ENCODE measurements around the gene ZNF652. TPM values are rescaled to one million over a fixed set of nuclear protein-coding genes. Genes with fewer than 3 reads are reported as not detected.
A peak's percentile ranks its signal among the peaks of the same experiment; 100 is the strongest.

Gene ZNF652
- total RNA-seq, 2 experiments from 2014 or later, result 37.7 to 42.6 TPM

GRCh38 chr17:49351572-49352140, 10.4 kb downstream of the ZNF652 start:
- Mint-ChIP-seq H3K27me3 (no peaks in the 10 kb centered on the region), H3K27ac (no peak overlapping the region), H3K4me3 (no peak overlapping the region), H3K36me3 (ENCODE audit: low read depth) (peaks cover 28% of the 10 kb centered on the region), H3K9me3 (no peaks in the 10 kb centered on the region), H3K4me1 (peaks cover 38% of the 10 kb centered on the region)
- ChIA-PET POLR2A (interaction anchor here (0.6 kb wide), 1 partner anchor 9 kb away, joined by 3 read pairs; no protein-coding TSS in a partner anchor), CTCF (interaction anchor here (1.1 kb wide), 1 partner anchor 40 kb away, joined by 3 read pairs; no protein-coding TSS in a partner anchor)
- no peak for DNase-seq

GRCh38 chr17:49349541-49349940, 12.5 kb downstream of the ZNF652 start:
- no peak for DNase-seq
- Mint-ChIP-seq H3K27ac (no peak overlapping the region), H3K9me3 (no peaks in the 10 kb centered on the region), H3K4me3 (no peak overlapping the region), H3K4me1 (peaks cover 45% of the 10 kb centered on the region), H3K36me3 (ENCODE audit: low read depth) (peaks cover 31% of the 10 kb centered on the region), H3K27me3 (no peaks in the 10 kb centered on the region)
- CTCF ChIA-PET, result interaction anchor here (0.7 to 1.5 kb wide), 2 partner anchors 9 to 19 kb away, joined by 4 read pairs; no protein-coding TSS in a partner anchor
- POLR2A ChIA-PET, result interaction anchor here (4.9 kb wide), 1 partner anchor 10 kb away, joined by 52 read pairs; the partner anchor contains the start of gene ZNF652

GRCh38 chr17:49344914-49345313, 17.1 kb downstream of the ZNF652 start:
- no peaks in the 10 kb centered on the region for H3K27me3 Mint-ChIP-seq
- POLR2A ChIA-PET, result interaction anchor here (5.7 kb wide), 1 partner anchor 15 kb away, joined by 124 read pairs; the partner anchor contains the start of gene ZNF652
- H3K36me3 Mint-ChIP-seq (ENCODE audit: low read depth), result peaks cover 31% of the 10 kb centered on the region
- peak overlapping the region; percentile 21 for H3K27ac Mint-ChIP-seq
- peaks cover 67% of the 10 kb centered on the region for H3K4me1 Mint-ChIP-seq
- CTCF ChIA-PET, result interaction anchor here (0.7 to 6.7 kb wide), 2 partner anchors 22 to 105 kb away, joined by 3 to 60 read pairs; no protein-coding TSS in a partner anchor
- no peak for DNase-seq
- no peak overlapping the region for H3K4me3 Mint-ChIP-seq
- no peaks in the 10 kb centered on the region for H3K9me3 Mint-ChIP-seq

GRCh38 chr17:49343273-49343672, 18.8 kb downstream of the ZNF652 start:
- peak overlapping the region; percentile 91 for H3K27ac Mint-ChIP-seq
- peaks cover 3% of the 10 kb centered on the region for H3K27me3 Mint-ChIP-seq
- no peak for DNase-seq
- ChIA-PET POLR2A (interaction anchor here (1.4 to 5.7 kb wide), 5 partner anchors 13 to 45 kb away, joined by 5 to 124 read pairs (median 6); partner anchors contain the start of gene ZNF652), CTCF (interaction anchor here (1.0 to 6.7 kb wide), 6 partner anchors 16 to 65 kb away, joined by 4 to 60 read pairs (median 8); no protein-coding TSS in a partner anchor)
- peaks cover 28% of the 10 kb centered on the region for H3K36me3 Mint-ChIP-seq (ENCODE audit: low read depth)
- peak overlapping the region; percentile 63 for H3K4me3 Mint-ChIP-seq
- peaks cover 72% of the 10 kb centered on the region for H3K4me1 Mint-ChIP-seq
- H3K9me3 Mint-ChIP-seq, result no peaks in the 10 kb centered on the region

DNA sequence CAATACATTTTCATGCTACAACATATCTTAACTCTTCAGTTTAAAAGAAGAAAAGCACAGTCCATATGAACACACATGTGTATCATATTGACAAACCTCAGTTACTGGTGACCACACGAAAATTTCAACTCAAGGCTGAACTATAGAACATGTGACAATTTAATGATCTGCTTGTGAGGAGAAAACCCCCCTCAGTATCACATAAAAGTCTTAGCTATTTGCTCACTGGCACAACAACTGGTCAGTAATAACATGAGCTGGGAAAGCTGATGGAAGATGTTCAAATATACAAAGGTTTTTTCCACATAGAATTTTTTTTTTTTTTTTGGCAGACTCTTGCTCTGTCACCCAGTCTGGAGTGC, 19.5 kb downstream of the ZNF652 start:
- POLR2A ChIA-PET, result interaction anchor here (0.8 to 5.7 kb wide), 9 partner anchors 10 to 82 kb away, joined by 4 to 124 read pairs (median 5); partner anchors contain the start of gene ZNF652
- CTCF ChIA-PET, result interaction anchor here (0.6 to 6.7 kb wide), 11 partner anchors 13 to 751 kb away, joined by 3 to 60 read pairs (median 5); no protein-coding TSS in a partner anchor
- Mint-ChIP-seq H3K27me3 (peaks cover 3% of the 10 kb centered on the region), H3K9me3 (no peaks in the 10 kb centered on the region), H3K36me3 (ENCODE audit: low read depth) (peaks cover 25% of the 10 kb centered on the region), H3K27ac (peak overlapping the region; percentile 91), H3K4me3 (peak overlapping the region; percentile 10), H3K4me1 (peaks cover 71% of the 10 kb centered on the region)
- DNase-seq, result no peak

GRCh38 chr17:49341356-49341755, 20.7 kb downstream of the ZNF652 start:
- Mint-ChIP-seq H3K27me3 (peaks cover 3% of the 10 kb centered on the region), H3K4me3 (peak overlapping the region; percentile 30), H3K4me1 (peaks cover 61% of the 10 kb centered on the region), H3K9me3 (no peaks in the 10 kb centered on the region), H3K27ac (peak overlapping the region; percentile 91), H3K36me3 (ENCODE audit: low read depth) (peaks cover 25% of the 10 kb centered on the region)
- CTCF ChIA-PET, result interaction anchor here (0.6 to 6.7 kb wide), 8 partner anchors 8 to 66 kb away, joined by 3 to 60 read pairs (median 4); no protein-coding TSS in a partner anchor
- POLR2A ChIA-PET, result interaction anchor here (1.0 to 5.7 kb wide), 5 partner anchors 9 to 47 kb away, joined by 4 to 124 read pairs (median 6); partner anchors contain the start of gene ZNF652
- DNase-seq, result no peak

DNA sequence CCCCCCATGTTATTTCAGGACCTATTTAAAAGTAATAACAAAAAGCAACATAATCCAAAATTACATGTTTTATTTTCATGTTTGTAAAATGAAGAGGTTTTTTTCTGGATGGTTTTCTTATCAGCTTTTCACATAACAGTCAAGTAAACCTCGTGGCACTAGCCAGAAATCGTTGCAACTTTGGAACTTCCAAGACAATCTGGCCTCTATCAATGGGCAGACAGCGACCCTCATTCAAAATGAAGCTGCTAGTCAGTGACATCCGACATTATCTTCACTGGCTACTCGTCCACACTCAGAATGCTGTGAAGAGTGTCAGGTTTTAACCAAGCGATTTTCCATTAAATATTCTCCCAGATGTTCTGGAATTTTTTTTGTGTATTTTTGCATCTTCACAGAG, 22.7 kb downstream of the ZNF652 start:
- Mint-ChIP-seq H3K36me3 (ENCODE audit: low read depth) (peaks cover 20% of the 10 kb centered on the region), H3K27ac (no peak overlapping the region), H3K4me3 (no peak overlapping the region), H3K9me3 (no peaks in the 10 kb centered on the region), H3K27me3 (peaks cover 3% of the 10 kb centered on the region), H3K4me1 (peaks cover 50% of the 10 kb centered on the region)
- CTCF ChIA-PET, result interaction anchor here (1.0 to 6.7 kb wide), 5 partner anchors 16 to 54 kb away, joined by 4 to 60 read pairs (median 5); no protein-coding TSS in a partner anchor
- POLR2A ChIA-PET, result interaction anchor here (1.2 to 1.8 kb wide), 3 partner anchors 22 to 26 kb away, joined by 3 to 6 read pairs (median 5); partner anchors contain the start of gene ZNF652
- DNase-seq, result no peak

DNA sequence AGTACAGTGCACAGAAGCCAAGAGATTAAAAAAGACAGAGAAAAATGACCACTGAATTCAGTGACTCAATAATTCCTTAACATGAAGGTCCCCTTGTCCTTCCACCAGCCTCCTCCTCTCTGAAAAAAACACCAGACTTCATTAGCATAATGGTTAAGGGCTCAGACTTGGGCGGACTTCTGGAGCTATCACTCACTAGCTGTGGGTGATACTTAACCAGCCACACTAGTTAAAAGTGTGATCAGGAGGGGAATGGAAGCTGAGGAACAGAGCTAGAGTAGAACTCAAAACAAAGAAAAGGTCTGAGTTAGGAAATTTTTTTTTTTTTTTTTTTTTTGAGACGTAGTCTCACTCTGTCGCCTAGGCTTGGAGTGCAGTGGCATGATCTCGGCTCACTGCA, 23.2 kb downstream of the ZNF652 start:
- ChIA-PET POLR2A (interaction anchor here (1.2 to 1.8 kb wide), 2 partner anchors 23 kb away, joined by 3 to 6 read pairs; partner anchors contain the start of gene ZNF652), CTCF (interaction anchor here (1.4 to 6.7 kb wide), 3 partner anchors 28 to 55 kb away, joined by 5 to 60 read pairs (median 8); no protein-coding TSS in a partner anchor)
- Mint-ChIP-seq H3K4me3 (no peak overlapping the region), H3K9me3 (no peaks in the 10 kb centered on the region), H3K27me3 (peaks cover 3% of the 10 kb centered on the region), H3K36me3 (ENCODE audit: low read depth) (peaks cover 20% of the 10 kb centered on the region), H3K4me1 (peaks cover 49% of the 10 kb centered on the region), H3K27ac (no peak overlapping the region)
- no peak for DNase-seq

- no peaks in the 10 kb centered on the region for H3K9me3 Mint-ChIP-seq
- no peak overlapping the region for H3K4me3 Mint-ChIP-seq
- POLR2A ChIA-PET, result interaction anchor here (0.8 to 2.2 kb wide), 4 partner anchors 21 to 51 kb away, joined by 3 to 9 read pairs (median 4); no protein-coding TSS in a partner anchor
- CTCF ChIA-PET, result no interaction called here
- peaks cover 43% of the 10 kb centered on the region for H3K4me1 Mint-ChIP-seq
- H3K27me3 Mint-ChIP-seq, result peaks cover 3% of the 10 kb centered on the region
- no peak for DNase-seq
- H3K36me3 Mint-ChIP-seq (ENCODE audit: low read depth), result peaks cover 20% of the 10 kb centered on the region
- no peak overlapping the region for H3K27ac Mint-ChIP-seq
Measured at GRCh38 chr17:49337884-49338283, 24.2 kb downstream of the ZNF652 start.

GRCh38 chr17:49334744-49335512, 27.1 kb downstream of the ZNF652 start:
- Mint-ChIP-seq H3K27me3 (peaks cover 3% of the 10 kb centered on the region), H3K9me3 (no peaks in the 10 kb centered on the region), H3K27ac (no peak overlapping the region), H3K4me3 (no peak overlapping the region), H3K36me3 (ENCODE audit: low read depth) (peaks cover 20% of the 10 kb centered on the region), H3K4me1 (peaks cover 24% of the 10 kb centered on the region)
- POLR2A ChIA-PET, result interaction anchor here (1.1 to 1.6 kb wide), 2 partner anchors 13 to 18 kb away, joined by 3 read pairs; no protein-coding TSS in a partner anchor
- CTCF ChIA-PET, result interaction anchor here (0.9 to 2.1 kb wide), 3 partner anchors 10 to 35 kb away, joined by 3 to 5 read pairs (median 3); no protein-coding TSS in a partner anchor
- no peak for DNase-seq

GRCh38 chr17:49333804-49334203, 28.2 kb downstream of the ZNF652 start:
- Mint-ChIP-seq H3K4me3 (no peak overlapping the region), H3K27ac (no peak overlapping the region), H3K4me1 (peaks cover 22% of the 10 kb centered on the region), H3K36me3 (ENCODE audit: low read depth) (peaks cover 14% of the 10 kb centered on the region), H3K27me3 (peaks cover 3% of the 10 kb centered on the region), H3K9me3 (no peaks in the 10 kb centered on the region)
- CTCF ChIA-PET, result interaction anchor here (1.4 kb wide), 1 partner anchor 9 kb away, joined by 3 read pairs; no protein-coding TSS in a partner anchor
- DNase-seq, result no peak
- POLR2A ChIA-PET, result interaction anchor here (1.6 kb wide), 1 partner anchor 14 kb away, joined by 3 read pairs; no protein-coding TSS in a partner anchor
